ENCODE measurements around the gene BAX. TPM values are rescaled to one million over a fixed set of nuclear protein-coding genes. Genes with fewer than 3 reads are reported as not detected.
"Not testable (repeated sequence)": the region's sequence is repeated elsewhere in the genome, so short reads cannot be mapped to it uniquely, and the experiment has no call there.

Gene BAX
- total RNA-seq, 1 donor from 2014 or later: 25.5 TPM

GRCh38 chr19:48918801-48919247 lies 35.9 kb upstream of the BAX start:
- Histone ChIP-seq H3K4me3 (no peak overlapping the region), H3K27me3 (ENCODE audit: low read depth) (no peaks in the 10 kb centered on the region), H3K36me3 (peaks cover 85% of the 10 kb centered on the region), H3K9me3 (replicated peaks) (no peaks in the 10 kb centered on the region), H3K27ac (replicated peaks) (no peak overlapping the region), H3K4me1 (no peaks in the 10 kb centered on the region)
- intact Hi-C loops (cut with micrococcal nuclease): no loop called here
- TF ChIP-seq CTCF (IDR thresholded peaks at IDR 0.05; ENCODE audit: borderline replicate concordance): no peak
- no peak for DNase-seq

GRCh38 chr19:48919271-48919670 lies 35.4 kb upstream of the BAX start:
- intact Hi-C loops (cut with micrococcal nuclease); H3K27ac ChIP-seq (replicated peaks); H3K27me3 ChIP-seq (ENCODE audit: low read depth); DNase-seq; H3K4me3 ChIP-seq; H3K4me1 ChIP-seq; H3K9me3 ChIP-seq (replicated peaks): not testable (repeated sequence)
- peaks cover 80% of the 10 kb centered on the region for H3K36me3 ChIP-seq

- Histone ChIP-seq H3K27me3 (ENCODE audit: low read depth) (no peaks in the 10 kb centered on the region), H3K4me3 (no peak overlapping the region), H3K36me3 (peaks cover 65% of the 10 kb centered on the region), H3K9me3 (replicated peaks) (no peaks in the 10 kb centered on the region), H3K4me1 (no peaks in the 10 kb centered on the region), H3K27ac (replicated peaks) (no peak overlapping the region)
- no peak for DNase-seq
- intact Hi-C loops (cut with micrococcal nuclease): no loop called here
- TF ChIP-seq CTCF (IDR thresholded peaks at IDR 0.05; ENCODE audit: borderline replicate concordance): no peak
Measured at GRCh38 chr19:48920949-48921348, 33.7 kb upstream of the BAX start.

GRCh38 chr19:48921721-48922500 lies 32.8 kb upstream of the BAX start:
- no peaks in the 10 kb centered on the region for H3K9me3 ChIP-seq (replicated peaks)
- H3K36me3 ChIP-seq: peaks cover 55% of the 10 kb centered on the region
- intact Hi-C loops (cut with micrococcal nuclease): no loop called here
- no peak overlapping the region for H3K27ac ChIP-seq (replicated peaks)
- no peak for TF ChIP-seq CTCF (IDR thresholded peaks at IDR 0.05; ENCODE audit: borderline replicate concordance)
- no peak overlapping the region for H3K4me3 ChIP-seq
- no peaks in the 10 kb centered on the region for H3K27me3 ChIP-seq (ENCODE audit: low read depth)
- peaks cover 2% of the 10 kb centered on the region for H3K4me1 ChIP-seq
- DNase-seq: no peak

- Histone ChIP-seq H3K36me3 (peaks cover 46% of the 10 kb centered on the region), H3K9me3 (replicated peaks) (no peaks in the 10 kb centered on the region), H3K4me3 (no peak overlapping the region), H3K4me1 (peaks cover 7% of the 10 kb centered on the region), H3K27me3 (ENCODE audit: low read depth) (no peaks in the 10 kb centered on the region), H3K27ac (replicated peaks) (no peak overlapping the region)
- intact Hi-C loops (cut with micrococcal nuclease): no loop called here
- no peak for DNase-seq
- no peak for TF ChIP-seq CTCF (IDR thresholded peaks at IDR 0.05; ENCODE audit: borderline replicate concordance)
Measured at GRCh38 chr19:48922548-48923490, 31.9 kb upstream of the BAX start.

Data from left ventricle myocardium inferior (tissue), 1 donor.